AG04449 (cell line): ENCODE results near the gene POLE3.
A peak's percentile ranks its signal among the peaks of the same experiment; 100 is the strongest.
"Not testable (repeated sequence)": the region's sequence is repeated elsewhere in the genome, so short reads cannot be mapped to it uniquely, and the experiment has no call there.

ENCODE experiments used
- CTCF ChIA-PET: fragments of 350-600 bp; formaldehyde crosslinking; extraction: SDS; loops from one replicate; lab custom pipeline; 2021; ENCODE audit warnings: antibody characterized with exemption; lab: Yijun Ruan, JAX
- POLR2A ChIA-PET: fragments of 400-600, 350-600 bp; formaldehyde crosslinking; extraction: SDS; loops from one replicate; lab custom pipeline; 2020; ENCODE audit warnings: antibody characterized with exemption, inconsistent platforms; lab: Yijun Ruan, JAX
- DNase-seq: peaks from one replicate; pipeline ENCODE4 v3.0.0-alpha.2; 2010; ENCODE audit warnings: low read depth, low spot score
- H3K4me3 ChIP-seq: 2 replicates; pipeline ENCODE4 v1.5.1; 2011; ENCODE audit warnings: low read depth, mild to moderate bottlenecking, control low read depth, low read length
- TF ChIP-seq, protein P1 (sequence below): IDR thresholded peaks from one replicate; pipeline ENCODE4 v1.5.1; 2011; ENCODE audit warnings: mild to moderate bottlenecking, moderate library complexity, low read length, control low read depth, inconsistent platforms; ENCODE audit not compliant: insufficient read depth; ENCODE audit errors: missing control alignments

The POLE3 gene

GRCh38 chr9:113446323-113446740 is 35.9 kb upstream of the POLE3 start:
- ChIA-PET CTCF (interaction anchor here (0.6 to 10.1 kb wide), 52 partner anchors 8 to 586 kb away, joined by 3 to 482 read pairs (median 5); partner anchors contain the start of genes ALAD, C9orf43, POLE3 and RGS3), POLR2A (interaction anchor here (0.9 to 1.4 kb wide), 2 partner anchors 133 to 148 kb away, joined by 3 read pairs; no protein-coding TSS in a partner anchor)
- DNase-seq, result no peak
- TF ChIP-seq, protein P1, sequence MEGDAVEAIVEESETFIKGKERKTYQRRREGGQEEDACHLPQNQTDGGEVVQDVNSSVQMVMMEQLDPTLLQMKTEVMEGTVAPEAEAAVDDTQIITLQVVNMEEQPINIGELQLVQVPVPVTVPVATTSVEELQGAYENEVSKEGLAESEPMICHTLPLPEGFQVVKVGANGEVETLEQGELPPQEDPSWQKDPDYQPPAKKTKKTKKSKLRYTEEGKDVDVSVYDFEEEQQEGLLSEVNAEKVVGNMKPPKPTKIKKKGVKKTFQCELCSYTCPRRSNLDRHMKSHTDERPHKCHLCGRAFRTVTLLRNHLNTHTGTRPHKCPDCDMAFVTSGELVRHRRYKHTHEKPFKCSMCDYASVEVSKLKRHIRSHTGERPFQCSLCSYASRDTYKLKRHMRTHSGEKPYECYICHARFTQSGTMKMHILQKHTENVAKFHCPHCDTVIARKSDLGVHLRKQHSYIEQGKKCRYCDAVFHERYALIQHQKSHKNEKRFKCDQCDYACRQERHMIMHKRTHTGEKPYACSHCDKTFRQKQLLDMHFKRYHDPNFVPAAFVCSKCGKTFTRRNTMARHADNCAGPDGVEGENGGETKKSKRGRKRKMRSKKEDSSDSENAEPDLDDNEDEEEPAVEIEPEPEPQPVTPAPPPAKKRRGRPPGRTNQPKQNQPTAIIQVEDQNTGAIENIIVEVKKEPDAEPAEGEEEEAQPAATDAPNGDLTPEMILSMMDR, result peak; percentile 13
- H3K4me3 ChIP-seq, result no peak overlapping the region

DNA sequence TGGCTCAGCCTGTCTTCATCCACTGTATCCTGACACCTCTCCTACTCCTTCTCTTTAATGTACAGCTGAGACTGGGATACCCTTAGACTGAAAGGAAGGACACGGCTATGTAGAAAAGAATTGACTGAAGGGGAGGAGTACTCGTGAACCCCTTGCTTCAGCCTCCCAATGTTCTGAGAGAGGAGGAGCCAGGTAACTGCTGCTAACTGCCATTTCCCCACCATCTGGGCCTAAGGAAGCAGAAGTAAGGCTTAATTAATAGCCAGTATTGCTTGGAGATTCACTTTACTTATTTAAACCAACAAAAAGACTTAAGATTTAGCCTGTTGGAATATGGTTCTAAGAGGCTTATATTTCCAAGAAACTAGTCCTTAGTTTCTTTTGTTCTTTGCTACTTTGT is 34.3 kb upstream of the POLE3 start:
- H3K4me3 ChIP-seq, result no peak overlapping the region
- ChIA-PET CTCF (interaction anchor here (1.3 to 10.1 kb wide), 9 partner anchors 10 to 222 kb away, joined by 4 to 482 read pairs (median 20); no protein-coding TSS in a partner anchor), POLR2A (no interaction called here)
- TF ChIP-seq, protein P1, result no peak
- no peak for DNase-seq

- CTCF ChIA-PET, result interaction anchor here (0.8 to 1.5 kb wide), 2 partner anchors 9 to 220 kb away, joined by 3 read pairs; no protein-coding TSS in a partner anchor
- DNase-seq, H3K4me3 ChIP-seq, POLR2A ChIA-PET: not testable (repeated sequence)
Measured at GRCh38 chr9:113437716-113438115, 27.2 kb upstream of the POLE3 start.

DNA sequence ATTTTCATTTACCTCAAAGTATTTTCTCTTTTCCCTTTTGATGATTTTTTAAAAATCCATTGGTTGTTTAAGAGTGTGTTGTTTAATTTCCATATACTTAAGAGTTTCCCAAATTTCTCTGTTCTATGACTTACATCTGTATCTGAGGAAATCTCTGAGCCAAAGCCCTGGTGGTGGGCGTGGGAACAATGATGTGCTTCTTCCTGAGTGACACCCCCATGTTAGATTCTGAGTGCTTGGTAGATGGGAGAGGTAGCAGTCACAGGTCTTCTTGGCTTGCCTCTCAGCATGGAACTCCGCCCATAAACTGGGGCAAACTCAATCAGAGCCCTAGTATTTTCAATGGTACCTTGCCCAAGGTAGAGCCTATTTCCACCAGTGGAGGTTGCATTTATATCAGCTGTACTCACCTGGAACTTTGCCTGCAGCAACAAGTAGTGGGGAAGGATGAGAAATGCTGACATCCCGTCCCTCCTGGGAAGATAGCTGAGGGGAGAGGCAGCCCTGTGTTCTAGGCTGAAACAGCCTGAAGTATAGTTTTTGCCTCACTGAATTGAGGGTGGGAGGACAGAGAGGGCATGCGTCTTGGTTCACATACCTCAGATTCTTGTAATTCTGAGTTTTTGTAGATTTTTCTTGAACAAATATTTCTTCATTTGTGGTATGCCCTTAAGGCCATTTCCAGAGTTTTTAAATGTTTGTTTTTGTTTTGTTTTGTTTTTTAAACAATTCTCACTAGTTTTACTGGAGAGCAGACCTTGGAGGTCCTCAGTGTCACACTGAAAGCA is 26.4 kb upstream of the POLE3 start:
- DNase-seq, result no peak
- ChIA-PET CTCF (interaction anchor here (0.9 to 3.0 kb wide), 4 partner anchors 9 to 218 kb away, joined by 3 to 9 read pairs (median 3); no protein-coding TSS in a partner anchor), POLR2A (no interaction called here)
- TF ChIP-seq, protein P1, result no peak
- H3K4me3 ChIP-seq, result no peak overlapping the region

DNA sequence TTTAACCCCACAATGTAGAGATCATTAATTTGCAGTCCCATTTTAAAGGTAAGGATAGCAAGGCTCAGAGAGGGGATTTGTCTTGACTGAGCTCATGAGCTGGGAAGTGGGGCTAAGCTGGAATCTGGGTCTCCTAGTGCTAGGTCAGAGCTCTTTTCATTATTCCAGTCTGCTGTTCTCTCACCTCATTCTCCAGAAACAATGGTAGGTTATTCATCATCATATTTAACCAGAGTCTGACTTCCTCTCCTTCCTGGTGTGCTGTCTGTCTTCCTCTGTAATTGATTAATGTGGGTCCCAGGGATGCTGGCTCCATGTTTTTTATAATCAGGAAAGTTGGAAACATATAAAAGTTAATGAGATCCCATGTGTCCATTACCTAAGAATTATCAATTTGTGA is 20.7 kb upstream of the POLE3 start:
- CTCF ChIA-PET, result interaction anchor here (1.2 to 1.5 kb wide), 3 partner anchors 9 to 224 kb away, joined by 3 to 5 read pairs (median 4); no protein-coding TSS in a partner anchor
- no peak overlapping the region for H3K4me3 ChIP-seq
- no peak for DNase-seq
- POLR2A ChIA-PET, result interaction anchor here (1.3 kb wide), 1 partner anchor 21 kb away, joined by 3 read pairs; the partner anchor contains the start of genes C9orf43 and POLE3
- TF ChIP-seq, protein P1, result no peak

- POLR2A ChIA-PET, result no interaction called here
- no peak for DNase-seq
- CTCF ChIA-PET, result interaction anchor here (1.2 to 3.5 kb wide), 2 partner anchors 27 to 229 kb away, joined by 5 to 17 read pairs; partner anchors contain the start of gene ALAD
- no peak overlapping the region for H3K4me3 ChIP-seq
- TF ChIP-seq, protein P1, result no peak
Measured at GRCh38 chr9:113428062-113428615, 17.7 kb upstream of the POLE3 start.
